ENCODE measurements around the gene KATNAL2. TPM values are rescaled to one million over a fixed set of nuclear protein-coding genes. Genes with fewer than 3 reads are reported as not detected.

KATNAL2 gene
- total RNA-seq, 4 donors from 2014 or later, result 4.4 to 5.2 (median 5.0) TPM

DNA sequence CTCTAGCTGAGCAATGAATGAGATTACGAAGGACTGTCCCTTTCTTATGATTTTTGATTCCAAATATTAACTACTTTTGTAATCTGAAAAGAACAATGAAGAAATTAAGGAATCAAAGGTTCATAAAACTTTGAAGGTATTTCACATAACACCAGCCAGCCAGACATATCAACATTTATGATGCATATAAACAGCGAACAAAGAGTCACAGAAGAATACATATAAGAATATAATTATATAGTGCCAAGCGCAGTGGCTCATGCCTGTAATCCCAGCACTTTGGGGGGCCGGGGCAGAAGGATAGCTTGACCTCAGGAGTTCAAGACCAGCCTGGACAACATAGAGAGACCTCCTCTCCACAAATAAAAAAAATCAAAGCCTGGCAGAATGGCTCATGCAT is 34.2 kb upstream of the KATNAL2 start:
- intact Hi-C loops (cut with DNase I; ENCODE audit: low total_unique reads), result no loop called here
- in situ Hi-C loops (cut with MboI; ENCODE audit: low pct_ligation_motif_present in 1 of 4, low pct_unique_long_range_greater_than_20kb in 1 of 4, low sequenced_read_pairs in 3 of 4), result no loop called here
- no peak overlapping the region for H3K4me3 ChIP-seq
- no peaks in the 10 kb centered on the region for H3K27me3 ChIP-seq
- H3K9me3 ChIP-seq, result peaks cover 6 to 20% of the 10 kb centered on the region in 2 donors
- TF ChIP-seq POLR2AphosphoS5 (IDR thresholded peaks at IDR 0.05) (no peak), EP300 (IDR thresholded peaks at IDR 0.05; ENCODE audit: low read depth) (no peak)
- peaks cover 0 to 20% (median 6%) of the 10 kb centered on the region in 4 donors for H3K36me3 ChIP-seq
- no peak overlapping the region for H3K27ac ChIP-seq
- peaks cover 0 to 37% (median 15%) of the 10 kb centered on the region in 4 donors for H3K4me1 ChIP-seq
- 58 to 59% methylated on average over 4 of the region's 4 CpGs for WGBS, 2 donors (ENCODE audit: low coverage in 1 of 2)
- DNase-seq, result no peak

DNA sequence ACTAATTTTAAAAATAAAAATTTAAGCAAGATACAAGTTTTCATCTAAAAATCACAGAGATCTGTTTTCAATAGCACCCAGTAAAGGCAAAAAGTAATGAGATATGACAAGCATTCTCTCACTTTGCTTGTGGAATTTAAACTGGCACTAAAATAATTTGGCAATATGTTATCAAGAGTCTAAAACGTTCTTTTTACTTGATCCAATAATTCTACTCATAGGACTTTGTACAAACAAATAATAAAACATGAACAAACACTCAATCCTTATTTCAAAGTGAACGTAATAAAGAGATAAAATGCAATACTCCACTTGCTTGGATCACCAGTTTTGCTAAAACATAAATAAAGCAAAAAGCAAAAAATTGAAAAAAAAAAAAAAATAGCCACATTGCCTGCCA is 30.5 kb upstream of the KATNAL2 start:
- TF ChIP-seq POLR2A (IDR thresholded peaks at IDR 0.05), result no peak
- TF ChIP-seq, protein P1, sequence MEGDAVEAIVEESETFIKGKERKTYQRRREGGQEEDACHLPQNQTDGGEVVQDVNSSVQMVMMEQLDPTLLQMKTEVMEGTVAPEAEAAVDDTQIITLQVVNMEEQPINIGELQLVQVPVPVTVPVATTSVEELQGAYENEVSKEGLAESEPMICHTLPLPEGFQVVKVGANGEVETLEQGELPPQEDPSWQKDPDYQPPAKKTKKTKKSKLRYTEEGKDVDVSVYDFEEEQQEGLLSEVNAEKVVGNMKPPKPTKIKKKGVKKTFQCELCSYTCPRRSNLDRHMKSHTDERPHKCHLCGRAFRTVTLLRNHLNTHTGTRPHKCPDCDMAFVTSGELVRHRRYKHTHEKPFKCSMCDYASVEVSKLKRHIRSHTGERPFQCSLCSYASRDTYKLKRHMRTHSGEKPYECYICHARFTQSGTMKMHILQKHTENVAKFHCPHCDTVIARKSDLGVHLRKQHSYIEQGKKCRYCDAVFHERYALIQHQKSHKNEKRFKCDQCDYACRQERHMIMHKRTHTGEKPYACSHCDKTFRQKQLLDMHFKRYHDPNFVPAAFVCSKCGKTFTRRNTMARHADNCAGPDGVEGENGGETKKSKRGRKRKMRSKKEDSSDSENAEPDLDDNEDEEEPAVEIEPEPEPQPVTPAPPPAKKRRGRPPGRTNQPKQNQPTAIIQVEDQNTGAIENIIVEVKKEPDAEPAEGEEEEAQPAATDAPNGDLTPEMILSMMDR (IDR thresholded peaks at IDR 0.05), result no peak
- TF ChIP-seq POLR2AphosphoS5 (IDR thresholded peaks at IDR 0.05), result no peak
- no peak for TF ChIP-seq EP300 (IDR thresholded peaks at IDR 0.05; ENCODE audit: low read depth)
- Histone ChIP-seq H3K9me3 (peaks cover 6 to 14% of the 10 kb centered on the region in 2 donors), H3K27ac (peak overlapping the region in 1 of 4 donors; percentile 28), H3K4me3 (no peak overlapping the region), H3K27me3 (no peaks in the 10 kb centered on the region), H3K4me1 (peaks cover 0 to 37% (median 15%) of the 10 kb centered on the region in 4 donors), H3K36me3 (peaks cover 0 to 23% (median 9%) of the 10 kb centered on the region in 4 donors)
- in situ Hi-C loops (cut with MboI; ENCODE audit: low pct_ligation_motif_present in 1 of 4, low pct_unique_long_range_greater_than_20kb in 1 of 4, low sequenced_read_pairs in 3 of 4) (no loop called here), intact Hi-C loops (cut with DNase I; ENCODE audit: low total_unique reads) (no loop called here)
- 35 to 69% methylated on average over 2 of the region's 2 CpGs for WGBS, 2 donors (ENCODE audit: low coverage in 1 of 2)
- no peak for DNase-seq

DNA sequence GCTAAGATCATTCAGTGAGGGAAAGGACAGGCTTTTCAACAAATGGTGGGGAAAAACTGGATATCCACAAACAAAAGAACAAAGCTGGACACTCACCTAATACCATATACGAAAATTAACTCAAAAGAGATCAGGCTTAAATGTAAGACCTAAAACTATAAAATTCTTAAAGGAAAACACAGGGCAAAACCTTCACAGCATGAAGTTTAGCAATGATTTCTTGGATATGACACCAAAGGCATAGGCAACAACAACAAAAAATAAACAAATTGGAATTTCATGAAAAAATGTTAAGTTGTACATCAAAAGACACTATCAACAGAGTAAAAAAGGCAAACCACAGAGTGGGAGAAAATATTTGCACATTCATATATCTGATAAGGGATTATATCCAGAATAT is 28.4 kb upstream of the KATNAL2 start:
- DNase-seq, result no peak
- no peak overlapping the region for H3K4me3 ChIP-seq
- in situ Hi-C loops (cut with MboI; ENCODE audit: low pct_ligation_motif_present in 1 of 4, low pct_unique_long_range_greater_than_20kb in 1 of 4, low sequenced_read_pairs in 3 of 4), result no loop called here

DNA sequence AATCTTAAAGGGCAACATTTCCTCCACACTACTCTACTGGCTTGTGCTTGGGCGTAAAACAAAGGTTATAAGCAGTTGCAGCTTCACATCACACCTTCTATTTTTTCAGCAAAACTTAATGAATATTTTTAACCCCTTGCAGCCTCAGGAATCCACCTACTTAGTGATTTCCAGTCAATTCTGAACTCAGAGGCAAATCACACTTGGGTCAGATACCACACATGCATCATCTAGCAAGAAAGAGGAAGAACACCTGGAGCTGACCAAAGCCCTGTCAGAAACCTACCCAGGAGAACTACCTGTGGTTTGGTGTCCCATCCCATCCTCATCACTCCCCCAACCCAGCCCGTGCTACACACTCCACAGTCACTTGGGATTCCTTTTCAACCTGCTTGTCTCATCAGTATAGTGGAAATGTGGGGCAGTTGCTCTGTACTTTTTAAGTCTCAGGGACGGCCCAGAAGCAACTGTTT is 25.6 kb upstream of the KATNAL2 start:
- no peak for TF ChIP-seq POLR2AphosphoS5 (IDR thresholded peaks at IDR 0.05)
- TF ChIP-seq, protein P1 (IDR thresholded peaks at IDR 0.05), result no peak
- TF ChIP-seq POLR2A (IDR thresholded peaks at IDR 0.05), result no peak
- no peak for TF ChIP-seq EP300 (IDR thresholded peaks at IDR 0.05; ENCODE audit: low read depth)
- peaks cover 6 to 14% of the 10 kb centered on the region in 2 donors for H3K9me3 ChIP-seq
- H3K27ac ChIP-seq, result no peak overlapping the region
- peaks cover 0 to 23% (median 9%) of the 10 kb centered on the region in 4 donors for H3K36me3 ChIP-seq
- no peaks in the 10 kb centered on the region for H3K27me3 ChIP-seq
- no peak for DNase-seq
- in situ Hi-C loops (cut with MboI; ENCODE audit: low pct_ligation_motif_present in 1 of 4, low pct_unique_long_range_greater_than_20kb in 1 of 4, low sequenced_read_pairs in 3 of 4) (no loop called here), intact Hi-C loops (cut with DNase I; ENCODE audit: low total_unique reads) (no loop called here)
- 61 to 75% methylated on average over 2 to 3 of the region's 3 CpGs for WGBS, 2 donors (ENCODE audit: low coverage in 1 of 2)
- H3K4me1 ChIP-seq, result peaks cover 0 to 8% (median 1%) of the 10 kb centered on the region in 4 donors
- no peak overlapping the region for H3K4me3 ChIP-seq

More for the DNA sequence above, 28.4 kb upstream of the KATNAL2 start:
- Histone ChIP-seq H3K27ac (no peak overlapping the region), H3K4me1 (peaks cover 0 to 21% (median 7%) of the 10 kb centered on the region in 4 donors), H3K27me3 (no peaks in the 10 kb centered on the region), H3K9me3 (peaks cover 6 to 14% of the 10 kb centered on the region in 2 donors), H3K36me3 (peaks cover 0 to 23% (median 9%) of the 10 kb centered on the region in 4 donors)
- WGBS, 2 donors (ENCODE audit: low coverage in 1 of 2), result 95 to 100% methylated on average over 1 of the region's 1 CpG
- TF ChIP-seq POLR2AphosphoS5 (IDR thresholded peaks at IDR 0.05) (no peak), EP300 (IDR thresholded peaks at IDR 0.05; ENCODE audit: low read depth) (no peak), POLR2A (IDR thresholded peaks at IDR 0.05) (no peak)
- TF ChIP-seq, protein P1 (IDR thresholded peaks at IDR 0.05), result no peak
- intact Hi-C loops (cut with DNase I; ENCODE audit: low total_unique reads), result no loop called here

DNA sequence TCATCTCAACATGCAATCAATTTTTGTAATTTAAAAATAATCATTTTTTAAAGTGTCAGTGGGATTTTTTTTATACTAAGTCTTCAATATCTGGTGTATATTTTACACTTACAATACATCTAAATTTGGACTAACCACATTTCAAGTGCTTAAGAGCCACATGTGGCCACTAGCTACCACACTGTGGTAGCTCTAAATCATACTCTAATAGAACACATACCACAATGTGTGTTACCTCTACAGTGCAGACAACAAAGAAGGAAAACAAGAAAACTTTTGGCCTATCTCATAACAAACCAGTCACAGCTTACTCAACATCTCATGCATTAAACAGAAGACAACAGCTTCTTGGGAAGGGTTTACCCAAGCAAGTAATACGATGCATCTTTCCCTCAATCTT is 24.6 kb upstream of the KATNAL2 start:
- H3K4me3 ChIP-seq, result no peak overlapping the region
- TF ChIP-seq, protein P1 (IDR thresholded peaks at IDR 0.05), result no peak
- TF ChIP-seq POLR2AphosphoS5 (IDR thresholded peaks at IDR 0.05), result no peak
- TF ChIP-seq POLR2A (IDR thresholded peaks at IDR 0.05), result no peak
- TF ChIP-seq EP300 (IDR thresholded peaks at IDR 0.05; ENCODE audit: low read depth), result no peak
- H3K27me3 ChIP-seq, result no peaks in the 10 kb centered on the region
- H3K4me1 ChIP-seq, result no peaks in the 10 kb centered on the region
- 83 to 100% methylated on average over 1 of the region's 1 CpG for WGBS, 2 donors (ENCODE audit: low coverage in 1 of 2)
- intact Hi-C loops (cut with DNase I; ENCODE audit: low total_unique reads) (no loop called here), in situ Hi-C loops (cut with MboI; ENCODE audit: low pct_ligation_motif_present in 1 of 4, low pct_unique_long_range_greater_than_20kb in 1 of 4, low sequenced_read_pairs in 3 of 4) (no loop called here)
- peaks cover 6 to 12% of the 10 kb centered on the region in 2 donors for H3K9me3 ChIP-seq
- H3K36me3 ChIP-seq, result peaks cover 0 to 21% (median 9%) of the 10 kb centered on the region in 4 donors
- H3K27ac ChIP-seq, result no peak overlapping the region
- no peak for DNase-seq
